Measurements from ENCODE around the gene BHLHA15.

BHLHA15 gene

GRCh38 chr7:98228801-98229200 lies 17.6 kb downstream of the BHLHA15 start:
- DNase-seq = no peak

GRCh38 chr7:98229441-98229840 lies 18.2 kb downstream of the BHLHA15 start:
- no peak for DNase-seq

- no peak for DNase-seq
These were observed 18.9 kb downstream of the BHLHA15 start for GRCh38 chr7:98229991-98230745.

GRCh38 chr7:98230746-98231471 lies 19.7 kb downstream of the BHLHA15 start:
- DNase-seq = no peak

DNA sequence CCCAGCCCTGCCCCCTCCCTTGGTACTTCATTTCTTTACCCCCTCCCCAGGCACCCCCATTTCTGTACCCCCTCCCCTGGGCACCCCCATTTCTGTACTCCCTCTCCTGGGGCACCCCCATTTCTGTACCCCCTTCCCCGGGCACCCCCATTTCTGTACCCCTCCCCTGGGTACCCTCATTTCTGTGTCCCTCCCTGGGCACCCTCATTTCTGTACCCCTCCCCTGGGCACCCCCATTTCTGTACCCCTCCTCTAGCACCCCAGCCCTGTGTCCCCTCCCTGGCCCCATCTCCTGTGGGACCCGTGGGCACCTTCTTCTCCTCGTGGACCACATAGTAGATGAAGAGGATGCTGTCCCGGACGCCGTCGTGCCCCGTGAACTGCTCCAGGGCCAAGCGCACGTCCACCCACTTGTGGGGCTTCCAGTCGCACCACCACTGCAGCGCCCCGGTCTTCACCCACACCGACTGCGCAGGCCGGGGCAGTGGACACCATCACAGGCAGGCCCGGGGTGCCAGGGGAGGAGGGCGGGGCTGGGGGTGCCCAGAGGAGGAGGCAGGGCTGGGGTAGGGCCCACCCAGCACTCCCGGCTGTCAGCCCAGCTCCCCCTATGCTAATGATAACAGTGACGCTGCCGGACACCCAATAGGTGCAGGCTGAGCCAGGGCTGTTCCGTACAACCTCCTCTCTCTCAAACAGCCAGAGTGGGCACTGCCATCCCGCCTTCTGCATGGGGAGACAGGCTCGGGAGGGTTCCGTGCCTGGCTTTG lies 20.4 kb downstream of the BHLHA15 start:
- no peak for DNase-seq

DNA sequence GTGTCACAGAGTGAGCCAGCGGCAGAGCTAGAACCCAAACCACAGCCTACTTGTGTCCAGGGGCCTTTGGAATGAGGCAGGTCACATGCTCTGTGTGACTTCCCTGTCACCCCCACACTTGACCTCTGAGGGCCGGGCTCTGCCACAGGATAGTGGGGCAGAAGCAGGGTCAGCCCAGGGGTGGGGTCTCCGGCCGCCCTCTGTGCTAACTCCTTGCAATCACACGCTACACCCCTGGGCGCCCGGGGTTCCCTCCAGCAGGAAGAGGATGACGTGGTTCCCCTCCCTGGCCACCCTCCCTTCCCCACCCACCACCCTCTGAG lies 21.0 kb downstream of the BHLHA15 start:
- DNase-seq = no peak

DNA sequence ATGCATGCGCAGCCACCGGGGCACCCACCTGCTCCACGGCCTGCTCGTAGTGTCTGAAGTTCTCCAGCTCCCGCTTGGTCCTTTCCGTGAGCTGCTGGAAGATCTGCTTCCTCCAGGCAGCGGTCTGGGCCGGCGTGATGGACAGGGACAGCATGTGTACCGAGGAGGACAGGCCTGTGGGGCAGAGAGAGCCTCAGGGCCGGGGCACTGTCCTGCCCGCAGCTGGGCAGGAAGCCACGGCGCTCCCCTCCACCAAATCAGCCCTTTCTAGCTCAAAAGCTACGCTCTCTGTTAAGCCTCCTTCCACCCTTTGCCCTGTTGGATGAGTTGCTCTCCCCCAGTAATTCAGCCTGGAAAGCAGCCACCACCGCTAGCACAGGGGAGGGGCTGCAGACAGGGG lies 21.6 kb downstream of the BHLHA15 start:
- no peak for DNase-seq

DNA sequence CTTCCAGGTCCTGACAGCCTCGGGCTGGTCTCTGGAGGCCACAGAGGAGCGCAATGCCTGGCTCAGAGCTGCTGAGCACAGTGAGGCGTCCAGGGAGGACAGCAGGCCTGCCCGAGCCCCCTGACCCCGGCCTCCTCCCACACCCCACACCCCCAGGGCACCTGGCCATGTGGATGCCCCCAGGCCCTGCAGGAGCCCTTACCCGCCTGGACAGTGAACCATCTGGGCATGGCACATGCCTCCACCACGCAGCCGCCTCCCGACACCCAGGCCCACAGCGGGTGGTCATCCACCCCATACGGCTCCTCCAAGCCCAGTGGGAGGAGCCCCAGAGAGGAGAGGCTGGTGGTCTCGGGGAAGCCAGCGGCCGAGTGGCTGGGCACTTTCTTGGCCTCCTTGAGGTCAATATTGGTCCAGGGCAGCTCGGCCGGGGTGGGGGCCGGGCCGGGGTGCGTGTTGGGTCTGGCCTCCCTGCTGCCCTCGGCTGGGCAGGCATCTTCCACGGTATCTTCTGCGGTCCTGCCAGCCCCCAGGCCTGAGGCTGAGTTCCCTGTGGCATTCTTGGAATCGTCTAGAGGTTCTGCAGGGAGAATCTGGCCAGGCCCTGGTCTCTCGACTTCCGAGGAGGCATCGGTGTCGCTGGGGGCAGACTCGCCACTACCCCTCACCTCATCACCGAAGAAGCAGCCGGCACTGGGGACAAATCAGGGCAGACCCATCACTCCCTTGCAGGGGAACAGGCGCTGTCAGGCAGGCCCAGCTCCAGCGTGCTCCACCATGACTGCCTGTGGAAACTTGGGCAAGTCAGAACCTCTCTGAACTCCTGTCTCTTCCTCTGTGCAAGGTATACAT lies 22.2 kb downstream of the BHLHA15 start:
- DNase-seq = no peak

DNA sequence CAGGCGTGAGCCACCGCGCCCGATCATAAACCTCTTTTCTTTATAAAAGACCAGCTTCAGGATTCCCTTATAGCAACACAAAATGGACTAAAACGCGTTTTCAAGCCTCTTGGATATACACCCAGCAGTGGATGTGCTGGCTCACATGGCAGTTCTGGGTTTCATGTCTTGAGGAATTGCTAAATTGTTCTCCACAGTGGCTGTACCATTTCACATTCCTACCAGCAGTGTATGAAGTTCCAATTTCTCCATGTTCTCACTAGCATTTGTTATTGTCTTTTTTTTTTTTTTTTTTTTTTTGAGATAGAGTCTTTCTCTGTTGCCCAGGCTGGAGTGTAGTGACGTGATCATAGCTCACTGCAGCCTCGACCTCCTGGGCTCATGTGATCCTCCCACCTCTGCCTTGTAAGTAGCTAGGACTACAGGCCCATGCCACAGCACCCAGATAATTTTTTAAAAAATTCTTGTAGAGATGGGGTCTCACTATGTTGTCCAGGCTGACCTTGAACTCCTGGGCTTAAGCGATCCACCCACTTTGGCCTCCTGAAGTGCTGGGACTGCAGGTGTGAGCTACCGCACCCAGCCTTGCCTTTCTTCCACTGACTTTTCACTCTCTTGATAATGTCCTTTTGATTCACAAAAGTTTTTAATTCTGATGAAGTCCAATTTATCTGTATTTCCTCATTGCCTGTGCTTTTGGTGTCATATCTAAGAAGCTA lies 23.3 kb downstream of the BHLHA15 start:
- DNase-seq = no peak

DNA sequence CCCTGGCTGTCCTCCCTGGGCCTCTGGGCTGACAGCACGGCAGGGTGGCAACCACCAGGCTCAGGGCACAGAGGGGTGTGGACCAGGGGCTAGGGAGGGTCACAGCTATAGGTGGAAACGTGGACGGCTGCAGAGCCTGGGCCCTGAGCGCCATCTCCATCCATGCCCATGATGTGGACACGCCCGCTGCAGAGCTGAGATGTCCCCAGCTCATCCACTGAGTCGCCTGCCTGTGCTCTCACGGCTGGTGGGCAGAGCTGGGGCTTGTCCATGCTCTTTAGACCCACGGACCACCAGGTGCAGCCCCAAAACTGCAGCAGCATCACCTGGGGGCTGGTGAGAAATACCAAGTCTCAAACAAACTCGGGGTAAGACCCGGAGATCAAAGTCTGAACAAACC lies 24.7 kb downstream of the BHLHA15 start:
- no peak for DNase-seq

GRCh38 chr7:98236355-98237185 lies 25.3 kb downstream of the BHLHA15 start:
- DNase-seq = no peak

GRCh38 chr7:98238076-98238475 lies 26.8 kb downstream of the BHLHA15 start:
- DNase-seq = no peak

DNA sequence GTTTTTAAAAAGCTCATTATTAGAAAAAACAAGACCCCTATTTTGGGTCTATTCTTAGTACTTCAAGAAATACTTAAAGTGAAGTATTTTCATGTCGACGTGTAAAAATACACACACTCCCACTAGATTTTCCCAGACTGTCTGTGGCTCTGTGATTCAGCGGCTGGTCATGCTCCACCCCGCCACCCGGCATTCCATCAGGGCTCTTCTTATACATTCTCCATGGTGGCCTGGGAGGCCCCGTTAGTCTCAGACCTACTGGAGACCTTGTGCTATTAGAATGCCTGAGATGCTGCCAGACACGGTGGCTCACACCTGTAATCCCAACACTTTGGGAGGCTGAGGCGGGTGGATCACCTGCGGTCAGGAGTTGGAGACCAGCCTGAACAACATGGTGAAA lies 27.7 kb downstream of the BHLHA15 start:
- no peak for DNase-seq

DNA sequence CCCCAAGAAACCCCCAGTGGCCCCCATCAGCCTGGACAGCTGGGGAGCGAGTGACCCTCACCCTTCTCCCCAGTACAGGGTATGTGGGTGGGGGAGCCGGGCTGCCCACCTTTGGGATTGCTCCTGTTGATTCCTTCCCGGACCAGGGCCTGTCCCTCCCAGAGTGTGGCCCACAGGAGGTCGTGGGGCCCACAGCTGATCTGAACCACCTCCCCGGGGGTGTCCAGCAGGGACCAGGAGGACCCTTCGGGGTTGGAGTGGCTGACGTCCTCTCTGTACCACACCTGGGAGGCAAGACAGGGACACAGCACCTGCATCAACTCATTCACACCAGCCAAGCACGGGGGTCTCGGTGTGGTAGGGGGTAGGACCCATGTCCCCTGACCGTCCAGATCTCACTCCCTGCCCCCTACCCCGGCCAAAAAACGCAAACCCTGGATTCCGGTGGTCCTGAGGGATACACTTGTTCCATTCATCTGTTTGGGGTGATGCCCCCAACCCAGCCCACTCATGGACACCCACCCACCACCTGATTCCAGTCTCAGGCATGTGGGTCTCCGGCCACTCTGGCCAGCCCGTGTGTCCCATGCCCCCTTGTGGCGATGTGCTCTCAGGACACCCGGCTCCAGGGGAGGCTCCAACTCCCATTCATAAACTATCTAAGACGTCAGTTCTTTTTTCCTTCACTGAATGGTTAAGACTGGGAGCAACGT lies 29.9 kb downstream of the BHLHA15 start:
- no peak for DNase-seq

DNA sequence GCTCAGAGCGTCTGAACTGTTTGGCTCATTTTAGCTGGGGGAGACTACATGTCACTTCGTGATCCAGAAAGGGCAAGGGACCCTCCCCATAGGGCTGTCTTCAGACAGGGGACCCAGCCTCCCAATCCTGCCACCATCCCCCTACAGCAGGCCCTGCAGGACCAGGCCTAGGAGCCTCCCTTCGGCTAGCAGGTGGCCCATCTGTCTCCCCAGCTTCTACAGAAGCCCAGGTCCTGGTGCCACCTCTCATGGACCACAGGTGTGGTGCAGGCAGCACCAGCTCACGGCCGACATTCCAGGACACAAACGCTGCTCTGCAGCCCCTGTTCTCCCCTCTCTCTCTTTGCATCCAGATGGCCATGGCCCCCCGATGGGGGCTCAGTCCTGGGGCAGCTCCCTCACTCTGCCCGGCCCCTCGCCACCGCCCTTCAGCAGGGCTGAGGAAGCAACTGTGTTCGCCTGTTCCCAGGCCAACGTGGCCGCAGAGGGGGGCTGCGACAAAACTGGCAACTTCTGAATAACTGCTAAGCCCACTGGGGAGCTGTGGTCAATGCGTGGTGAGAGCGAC lies 30.5 kb downstream of the BHLHA15 start:
- DNase-seq = no peak

GRCh38 chr7:98242342-98242741 lies 31.1 kb downstream of the BHLHA15 start:
- DNase-seq = no peak

DNA sequence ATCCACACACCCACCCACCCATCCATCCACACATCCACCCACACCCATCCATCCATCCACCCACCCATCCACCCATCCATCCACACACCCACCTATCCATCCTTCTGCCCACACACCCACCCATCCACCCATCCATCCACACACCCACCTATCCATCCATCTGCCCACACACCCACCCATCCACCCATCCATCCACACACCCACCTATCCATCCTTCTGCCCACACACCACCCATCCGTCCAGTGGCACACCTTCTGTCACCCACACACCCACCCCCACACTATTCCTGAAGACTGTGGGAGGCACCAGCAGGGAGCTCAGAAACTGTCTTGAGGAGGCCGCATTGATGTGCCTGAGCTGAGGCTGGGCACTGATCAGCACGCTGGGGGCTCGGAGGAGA lies 31.7 kb downstream of the BHLHA15 start:
- DNase-seq = no peak

DNA sequence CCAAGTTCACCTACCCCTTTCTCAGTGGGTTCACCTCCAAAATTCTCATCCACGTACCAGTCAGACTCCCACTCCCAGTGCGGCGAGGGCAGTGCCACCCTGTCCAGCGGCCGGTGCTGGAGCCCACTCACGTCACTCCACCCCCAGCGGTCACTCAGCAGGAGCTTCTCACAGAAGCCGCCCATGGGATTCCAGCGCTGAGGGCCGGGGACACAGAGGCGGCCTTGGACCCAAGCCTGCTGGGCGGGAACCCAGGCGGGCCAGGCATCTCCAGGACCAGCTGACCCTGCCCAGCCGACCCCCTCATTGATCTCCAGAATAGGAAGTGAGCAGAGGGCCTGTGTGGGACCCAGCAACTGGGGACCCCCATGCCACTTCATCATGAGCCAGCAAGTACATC lies 33.6 kb downstream of the BHLHA15 start:
- DNase-seq = no peak

GRCh38 chr7:98248156-98248555 lies 36.9 kb downstream of the BHLHA15 start:
- DNase-seq = no peak

- no peak for DNase-seq
These were observed 37.9 kb downstream of the BHLHA15 start for GRCh38 chr7:98249106-98249505.
